Right renal cortex interstitium (tissue), 3 donors: ENCODE results near the gene MBOAT2. TPM values are rescaled to one million over a fixed set of nuclear protein-coding genes. Genes with fewer than 3 reads are reported as not detected.
"Not testable (repeated sequence)": the region's sequence is repeated elsewhere in the genome, so short reads cannot be mapped to it uniquely, and the experiment has no call there.

Experiments
- DNase-seq, 3 donors: peaks; one replicate each; pipeline ENCODE4 v3.0.0-alpha.2; 2013; ENCODE audit warnings: low read depth in 3 of 3, low spot score in 2 of 3
- polyA plus RNA-seq, 3 donors: library from polyadenylated mRNA; unstranded; fragments of 120-200 nt; gene quantifications; one replicate each; pipeline ENCODE4 v1.2.1, GENCODE V29; 2013; ENCODE audit not compliant: insufficient read length in 3 of 3

MBOAT2 gene
- polyA plus RNA-seq, 3 donors: 61.2 to 69.5 (median 67.4) TPM

DNA sequence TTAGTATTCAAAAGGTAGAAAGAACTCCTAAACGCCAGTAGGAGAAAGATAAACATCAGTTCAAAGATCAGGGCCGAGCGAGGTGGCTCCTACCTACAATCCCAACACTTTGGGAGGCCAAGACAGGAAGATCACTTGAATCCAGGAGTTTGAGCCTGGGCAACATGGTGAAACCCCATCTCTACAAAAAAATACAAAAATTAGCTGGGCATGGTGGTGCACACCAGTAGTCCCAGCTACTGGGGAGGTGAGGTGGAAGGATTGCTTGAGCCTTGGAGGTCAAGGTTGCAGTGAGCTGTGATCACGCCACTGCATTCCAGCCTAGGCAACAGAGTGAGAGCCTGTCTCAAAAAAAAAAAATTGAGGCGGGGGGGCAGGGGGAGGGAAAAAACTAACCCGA, 40.6 kb downstream of the MBOAT2 start:
- DNase-seq: no peak

DNA sequence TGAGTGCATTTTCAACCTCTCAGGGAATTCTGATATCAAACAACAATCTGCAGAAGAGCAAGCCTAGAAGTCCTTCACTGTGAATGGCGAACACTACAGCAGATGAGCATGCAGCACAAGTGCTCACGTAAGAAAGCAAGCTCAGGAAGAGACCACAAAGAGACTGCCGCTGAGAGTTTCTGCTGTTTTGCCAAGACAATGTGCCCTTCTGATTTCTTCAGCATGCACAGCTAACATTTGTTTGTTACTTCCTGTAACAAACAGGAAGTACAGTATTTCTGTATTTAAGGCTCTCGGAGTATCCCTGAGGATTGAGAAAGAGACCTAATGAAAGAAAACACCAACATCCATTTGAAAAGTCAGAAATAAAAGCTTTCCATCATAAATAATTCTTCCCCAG, 45.9 kb downstream of the MBOAT2 start:
- DNase-seq: no peak

- DNase-seq: no peak
Measured at GRCh38 chr2:8956774-8957173, 46.7 kb downstream of the MBOAT2 start.

DNA sequence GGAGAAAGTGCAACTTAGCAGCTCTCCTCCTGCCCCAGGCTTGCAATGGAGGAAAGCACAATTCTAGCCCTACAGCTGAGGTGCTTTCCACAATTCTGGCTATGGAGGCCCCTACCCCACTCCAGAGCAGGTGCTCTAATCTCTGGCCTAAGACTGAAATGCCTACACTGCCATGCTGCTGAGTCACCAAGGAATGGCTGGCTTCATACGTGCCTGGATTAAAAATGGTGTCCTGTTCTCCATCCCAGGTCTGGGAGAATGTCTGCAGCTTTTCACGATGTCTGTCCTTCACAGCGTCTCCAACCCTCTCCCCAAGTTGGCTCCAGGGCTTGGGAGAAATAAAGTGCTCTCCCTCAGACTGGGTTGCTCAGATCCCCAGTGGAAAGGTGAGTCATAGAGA, 48.5 kb downstream of the MBOAT2 start:
- no peak for DNase-seq

GRCh38 chr2:8953525-8953924, 50.0 kb downstream of the MBOAT2 start:
- no peak for DNase-seq

DNA sequence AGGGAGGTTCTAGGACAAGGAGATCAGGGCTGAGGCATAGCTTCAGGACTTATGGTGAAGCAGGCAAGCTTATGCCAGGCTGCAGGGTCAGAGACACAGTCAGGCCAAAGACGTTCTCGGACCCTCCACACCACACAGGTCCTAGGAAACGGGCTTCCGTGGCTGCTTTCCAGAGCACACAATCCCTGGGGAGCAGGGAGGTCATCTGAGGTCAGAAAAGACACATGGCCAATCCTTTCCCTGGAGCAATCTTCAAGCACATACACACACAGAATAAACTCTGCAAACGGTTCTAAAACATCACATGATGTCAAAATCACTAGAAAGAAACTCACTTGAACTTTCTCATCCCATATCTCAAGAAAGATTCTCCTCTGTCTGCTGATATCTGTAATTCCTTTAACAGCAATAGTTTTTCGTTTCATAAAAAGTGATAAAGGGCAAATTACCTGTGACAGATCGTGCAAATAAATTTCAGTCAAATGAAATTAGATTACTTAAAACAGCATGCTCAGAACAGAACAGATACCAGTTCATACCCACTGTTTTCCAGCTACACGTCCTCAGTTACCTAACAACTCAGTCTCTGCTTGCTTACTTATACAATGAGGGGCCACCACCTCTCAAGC, 63.9 kb downstream of the MBOAT2 start:
- DNase-seq: no peak

DNA sequence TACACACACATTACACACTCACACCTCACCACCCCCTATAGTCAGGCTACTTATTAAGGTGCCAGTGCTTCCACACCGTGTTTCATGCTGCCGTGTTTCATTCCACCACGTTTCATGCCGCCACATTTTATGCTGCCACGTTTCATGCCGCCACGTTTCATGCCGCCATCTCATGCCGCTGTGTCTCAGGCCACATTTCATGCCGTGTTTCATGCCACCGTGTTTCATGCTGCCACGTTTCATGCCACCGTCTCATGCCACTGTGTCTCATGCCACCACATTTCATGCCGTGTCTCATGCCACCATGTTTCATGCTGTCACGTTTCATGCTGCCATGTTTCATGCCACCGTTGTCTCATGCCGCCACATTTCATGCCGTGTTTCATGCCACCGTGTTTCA, 65.1 kb downstream of the MBOAT2 start:
- no peak for DNase-seq

DNA sequence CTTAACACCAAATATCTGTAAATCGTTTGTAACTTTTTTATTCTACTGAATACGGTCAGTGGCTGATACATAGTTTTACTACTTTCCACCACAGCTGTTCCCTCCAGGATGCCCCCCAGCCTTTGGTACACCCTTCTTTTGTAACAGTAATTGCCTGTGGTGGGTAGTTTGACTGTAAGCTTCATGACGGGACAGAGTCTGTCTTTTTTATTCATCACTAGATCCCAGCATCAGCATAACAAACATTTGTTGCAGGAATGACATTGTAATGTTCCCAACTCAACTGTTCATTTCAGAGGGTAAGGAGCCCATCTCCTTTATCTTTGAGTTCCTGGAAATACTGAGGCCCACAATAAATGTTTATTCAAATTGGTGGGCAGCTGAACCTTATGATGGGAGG, 67.5 kb downstream of the MBOAT2 start:
- DNase-seq: no peak

DNA sequence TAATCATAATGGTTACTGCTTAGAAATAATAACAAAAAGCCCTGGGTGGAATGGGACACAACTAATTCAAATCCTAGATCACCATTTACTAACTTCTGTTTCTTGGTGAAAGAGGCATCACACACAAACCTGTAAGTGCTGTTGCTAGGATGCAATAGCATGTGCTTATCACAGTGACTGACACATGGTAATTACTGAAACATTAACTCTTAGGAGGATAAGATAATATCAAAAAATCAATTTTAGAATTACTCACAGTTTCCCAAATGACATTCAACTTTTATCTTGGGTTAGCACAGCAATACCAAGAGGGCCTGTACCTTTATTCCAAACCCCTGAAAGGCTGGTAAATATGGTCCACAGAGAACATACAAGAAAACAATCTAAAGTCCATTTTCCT, 69.1 kb downstream of the MBOAT2 start:
- DNase-seq: no peak

- no peak for DNase-seq
Measured at GRCh38 chr2:8932702-8933101, 70.8 kb downstream of the MBOAT2 start.

- DNase-seq: not testable (repeated sequence)
Measured at GRCh38 chr2:8930185-8930584, 73.3 kb downstream of the MBOAT2 start.

DNA sequence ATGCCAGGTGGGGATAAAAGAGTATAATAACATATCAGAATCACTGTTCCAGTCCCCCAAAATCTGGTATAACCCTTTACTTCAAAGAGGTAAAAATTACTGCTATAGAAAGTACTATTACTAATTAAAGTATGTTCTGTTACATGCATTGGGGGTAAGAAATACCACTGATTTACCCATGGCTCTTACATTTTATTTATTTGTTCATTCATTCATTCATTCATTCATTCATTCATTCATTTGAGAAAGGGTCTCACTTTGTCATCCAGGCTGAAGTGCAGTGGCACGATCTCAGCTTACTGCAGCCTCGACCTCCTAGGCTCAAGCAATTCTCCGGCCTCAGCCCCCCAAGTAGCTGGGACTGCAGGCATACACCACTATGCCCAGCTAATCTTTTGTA, 74.4 kb downstream of the MBOAT2 start:
- no peak for DNase-seq

- DNase-seq: no peak
Measured at GRCh38 chr2:8927510-8928455, 75.7 kb downstream of the MBOAT2 start.

GRCh38 chr2:8926356-8926755, 77.1 kb downstream of the MBOAT2 start:
- DNase-seq: no peak

GRCh38 chr2:8925411-8925810, 78.1 kb downstream of the MBOAT2 start:
- no peak for DNase-seq

GRCh38 chr2:8923183-8923582, 80.3 kb downstream of the MBOAT2 start:
- no peak for DNase-seq

- no peak for DNase-seq
Measured at GRCh38 chr2:8922431-8922830, 81.1 kb downstream of the MBOAT2 start.

DNA sequence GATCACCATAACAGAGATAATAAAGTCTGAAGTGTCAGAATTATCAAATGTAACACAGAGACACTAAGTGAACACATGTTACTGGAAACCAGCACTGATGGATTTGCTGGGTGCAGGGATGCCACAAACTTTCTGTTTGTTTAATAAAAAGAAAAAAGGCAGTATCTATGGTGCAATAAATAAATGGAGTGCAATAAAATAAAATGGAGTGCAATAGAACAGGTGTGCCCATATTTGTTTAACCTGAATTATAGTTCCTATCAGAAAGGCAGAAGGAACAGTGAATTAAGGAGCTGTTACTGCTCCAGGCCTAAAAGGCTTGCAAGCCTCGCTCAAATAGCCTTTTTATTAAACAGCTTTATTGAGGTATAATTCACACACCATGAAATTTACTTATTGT, 85.1 kb downstream of the MBOAT2 start:
- no peak for DNase-seq

DNA sequence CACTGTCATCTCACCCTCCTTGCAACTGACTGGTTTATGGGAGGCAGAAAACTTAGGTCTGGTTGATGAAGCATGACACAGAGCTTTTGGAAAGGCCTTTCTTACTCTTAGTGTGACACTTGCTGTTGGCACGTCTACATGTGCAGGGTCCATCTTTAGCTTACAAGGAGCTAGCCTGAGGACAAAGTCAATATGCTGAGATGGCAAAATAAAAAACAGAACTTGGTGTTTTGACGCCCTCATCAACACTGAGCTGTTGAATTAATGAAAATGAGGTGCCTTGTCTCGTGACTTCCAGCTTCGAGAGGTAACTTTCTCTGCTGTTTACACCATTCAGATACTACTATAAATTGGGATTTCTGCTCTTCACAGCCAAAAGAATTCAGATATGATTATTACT, 87.5 kb downstream of the MBOAT2 start:
- DNase-seq: no peak

GRCh38 chr2:8913767-8914166, 89.7 kb downstream of the MBOAT2 start:
- not testable (repeated sequence) for DNase-seq

DNA sequence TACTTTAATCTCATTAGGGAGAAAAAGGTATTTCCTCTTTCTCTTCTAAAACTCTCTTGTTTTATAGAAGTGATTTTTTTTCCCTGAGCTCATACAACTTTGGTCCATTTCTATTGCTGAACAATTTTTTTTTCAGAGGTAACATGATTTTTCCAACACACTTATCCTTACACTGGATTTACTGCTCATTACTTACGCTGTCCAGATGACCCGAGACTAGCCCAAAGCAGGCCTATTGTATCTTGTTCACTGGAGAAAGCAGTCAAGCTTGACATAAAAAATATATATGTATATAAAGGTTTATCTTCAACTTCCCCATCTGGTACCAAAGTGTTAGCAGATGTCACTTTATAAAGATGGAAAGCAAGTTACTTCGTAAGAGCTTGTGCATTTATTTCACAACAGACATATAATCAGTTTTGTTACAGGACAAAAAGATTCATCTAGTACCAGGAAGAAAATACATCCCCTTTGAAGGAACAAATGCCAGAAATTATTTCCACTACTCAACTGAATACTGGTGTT, 95.7 kb downstream of the MBOAT2 start:
- no peak for DNase-seq

DNA sequence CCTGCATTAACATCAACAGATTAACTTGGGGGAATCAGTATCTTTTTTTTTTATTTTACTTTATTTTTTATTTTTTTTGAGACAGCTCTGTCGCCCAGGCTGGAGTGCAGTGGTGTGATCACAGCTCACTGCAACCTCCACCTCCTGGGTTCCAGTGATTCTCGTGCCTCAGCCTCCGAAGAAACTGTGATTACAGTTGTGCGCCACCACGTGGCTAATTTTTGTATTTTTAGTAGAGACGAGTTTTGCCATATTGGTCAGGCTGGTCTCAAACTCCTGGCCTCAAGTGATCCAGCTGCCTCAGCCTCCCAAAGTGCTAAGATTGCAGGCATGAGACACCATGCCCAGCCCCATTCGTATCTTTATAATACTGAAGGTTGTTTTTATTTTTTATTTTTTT, 99.6 kb downstream of the MBOAT2 start:
- DNase-seq: not testable (repeated sequence)
